NCI-H2227 (cell line): Measurements from ENCODE around the gene KCNA1.
A peak's percentile ranks its signal among the peaks of the same experiment; 100 is the strongest.

ENCODE experiments used
- DNase-seq: peaks from one replicate; lab custom pipeline; 2025; ENCODE audit not compliant: unreplicated experiment; lab: John Stamatoyannopoulos, UW

Gene KCNA1

GRCh38 chr12:4910502-4911315 is 1.0 kb downstream of the KCNA1 start:
- peak; percentile 23 for DNase-seq

GRCh38 chr12:4911316-4911994 is 1.8 kb downstream of the KCNA1 start:
- DNase-seq = no peak

GRCh38 chr12:4914720-4915119 is 5.0 kb downstream of the KCNA1 start:
- DNase-seq = no peak

- DNase-seq = no peak
Observed at GRCh38 chr12:4915752-4916151, 6.0 kb downstream of the KCNA1 start.

- no peak for DNase-seq
Observed at GRCh38 chr12:4918950-4919660, 9.4 kb downstream of the KCNA1 start.

- DNase-seq = no peak
Observed at GRCh38 chr12:4932576-4932975, 22.9 kb downstream of the KCNA1 start.

- no peak for DNase-seq
Observed at GRCh38 chr12:4933411-4933810, 23.7 kb downstream of the KCNA1 start.

- no peak for DNase-seq
Observed at GRCh38 chr12:4934407-4935035, 24.8 kb downstream of the KCNA1 start.

GRCh38 chr12:4938900-4939299 is 29.2 kb downstream of the KCNA1 start:
- peak; percentile 30 for DNase-seq

GRCh38 chr12:4939418-4940023 is 29.8 kb downstream of the KCNA1 start:
- DNase-seq = peak; percentile 91

- no peak for DNase-seq
Observed at GRCh38 chr12:4943067-4943937, 33.6 kb downstream of the KCNA1 start.

GRCh38 chr12:4943938-4944284 is 34.2 kb downstream of the KCNA1 start:
- no peak for DNase-seq

GRCh38 chr12:4947253-4947652 is 37.5 kb downstream of the KCNA1 start:
- no peak for DNase-seq

- no peak for DNase-seq
Observed at GRCh38 chr12:4951083-4951482, 41.4 kb downstream of the KCNA1 start.

- DNase-seq = no peak
Observed at GRCh38 chr12:4951601-4952000, 41.9 kb downstream of the KCNA1 start.

GRCh38 chr12:4954621-4955354 is 45.1 kb downstream of the KCNA1 start:
- no peak for DNase-seq

GRCh38 chr12:4956054-4956453 is 46.3 kb downstream of the KCNA1 start:
- DNase-seq = no peak

GRCh38 chr12:4956968-4957367 is 47.3 kb downstream of the KCNA1 start:
- DNase-seq = no peak

- no peak for DNase-seq
Observed at GRCh38 chr12:4957761-4958160, 48.1 kb downstream of the KCNA1 start.
